HG03045 (cell line): ENCODE results near the gene PIP4K2A.

ENCODE experiments used
- ATAC-seq: cut with Tn5 transposase; IDR thresholded peaks from one replicate; pipeline ENCODE4 v1.9.1; 2021; ENCODE audit warnings: mild to moderate bottlenecking, moderate library complexity; ENCODE audit not compliant: unreplicated experiment

PIP4K2A gene

GRCh38 chr10:22604344-22605126, 109.8 kb downstream of the PIP4K2A start:
- no peak for ATAC-seq

GRCh38 chr10:22603581-22603980, 110.8 kb downstream of the PIP4K2A start:
- ATAC-seq, result no peak

GRCh38 chr10:22601618-22602017, 112.8 kb downstream of the PIP4K2A start:
- ATAC-seq, result no peak

- no peak for ATAC-seq
Observed at GRCh38 chr10:22599636-22600228, 114.6 kb downstream of the PIP4K2A start.

GRCh38 chr10:22599048-22599561, 115.3 kb downstream of the PIP4K2A start:
- ATAC-seq, result no peak

GRCh38 chr10:22598478-22598877, 115.9 kb downstream of the PIP4K2A start:
- ATAC-seq, result no peak

GRCh38 chr10:22597138-22597537, 117.2 kb downstream of the PIP4K2A start:
- peak; percentile 43 for ATAC-seq

GRCh38 chr10:22593636-22594198, 120.7 kb downstream of the PIP4K2A start:
- no peak for ATAC-seq

- ATAC-seq, result no peak
Observed at GRCh38 chr10:22593026-22593425, 121.4 kb downstream of the PIP4K2A start.

GRCh38 chr10:22589851-22590514, 124.4 kb downstream of the PIP4K2A start:
- no peak for ATAC-seq

- ATAC-seq, result no peak
Observed at GRCh38 chr10:22588462-22588861, 125.9 kb downstream of the PIP4K2A start.

GRCh38 chr10:22583683-22584082, 130.7 kb downstream of the PIP4K2A start:
- ATAC-seq, result no peak

- no peak for ATAC-seq
Observed at GRCh38 chr10:22581461-22581860, 132.9 kb downstream of the PIP4K2A start.

- ATAC-seq, result no peak
Observed at GRCh38 chr10:22580711-22581110, 133.7 kb downstream of the PIP4K2A start.

GRCh38 chr10:22579826-22580225, 134.6 kb downstream of the PIP4K2A start:
- no peak for ATAC-seq

- no peak for ATAC-seq
Observed at GRCh38 chr10:22573820-22574569, 140.4 kb downstream of the PIP4K2A start.

GRCh38 chr10:22570733-22571430, 143.5 kb downstream of the PIP4K2A start:
- no peak for ATAC-seq

GRCh38 chr10:22570234-22570633, 144.1 kb downstream of the PIP4K2A start:
- ATAC-seq, result no peak

- ATAC-seq, result no peak
Observed at GRCh38 chr10:22568928-22569327, 145.4 kb downstream of the PIP4K2A start.

GRCh38 chr10:22564060-22564459, 150.3 kb downstream of the PIP4K2A start:
- ATAC-seq, result no peak
